ES-I3 (cell line): Measurements from ENCODE around the gene SLC35A4.

Experiments
- H3K36me3 ChIP-seq: 2 replicates; pipeline ENCODE4 v1.6.1; 2013; ENCODE audit warnings: mild to moderate bottlenecking, low read length, control low read depth, moderate library complexity; ENCODE audit not compliant: insufficient read depth
- H3K4me1 ChIP-seq: 2 replicates; pipeline ENCODE4 v1.6.1; 2013; ENCODE audit warnings: mild to moderate bottlenecking, control low read depth, low read length; ENCODE audit not compliant: insufficient read depth
- H3K9ac ChIP-seq: 2 replicates; pipeline ENCODE4 v1.6.1; 2013; ENCODE audit warnings: low read depth, mild to moderate bottlenecking, low read length, moderate library complexity
- H3K9me3 ChIP-seq: 2 replicates; pipeline ENCODE4 v1.6.1; 2013; ENCODE audit warnings: mild to moderate bottlenecking, low read length, moderate library complexity; ENCODE audit not compliant: control insufficient read depth, insufficient read depth

The SLC35A4 gene

DNA sequence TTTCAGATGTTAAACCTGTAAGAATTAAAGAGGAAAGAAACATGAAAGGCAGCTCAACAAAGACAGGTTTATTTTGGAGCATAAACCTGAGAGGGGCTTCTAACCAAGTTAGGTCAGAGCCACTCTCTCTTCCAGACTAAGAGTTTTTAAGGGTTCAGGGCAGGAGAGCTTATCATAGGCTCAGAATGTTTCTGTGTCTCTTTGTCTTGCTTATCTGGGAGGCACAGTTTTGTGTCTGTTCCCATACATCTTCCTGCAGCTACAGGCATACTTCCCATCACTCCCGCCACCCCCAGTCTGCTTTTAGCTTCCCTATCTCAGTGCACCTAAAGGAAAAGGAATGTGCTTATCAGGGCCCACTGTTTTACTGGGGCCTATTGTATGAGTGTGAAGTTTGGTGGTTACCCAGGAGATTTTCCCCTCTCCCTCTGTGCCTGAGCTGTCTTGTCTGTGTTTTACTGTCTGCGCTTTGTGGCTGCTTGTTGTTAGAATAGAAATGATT lies 46.4 kb downstream of the SLC35A4 start:
- H3K9ac ChIP-seq = no peak overlapping the region
- no peaks in the 10 kb centered on the region for H3K4me1 ChIP-seq
- H3K36me3 ChIP-seq = no peaks in the 10 kb centered on the region
- no peaks in the 10 kb centered on the region for H3K9me3 ChIP-seq
